Measurements from ENCODE around the gene ITIH3. TPM values are rescaled to one million over a fixed set of nuclear protein-coding genes. Genes with fewer than 3 reads are reported as not detected.

The ITIH3 gene
- total RNA-seq, 2 donors from 2014 or later = not detected

DNA sequence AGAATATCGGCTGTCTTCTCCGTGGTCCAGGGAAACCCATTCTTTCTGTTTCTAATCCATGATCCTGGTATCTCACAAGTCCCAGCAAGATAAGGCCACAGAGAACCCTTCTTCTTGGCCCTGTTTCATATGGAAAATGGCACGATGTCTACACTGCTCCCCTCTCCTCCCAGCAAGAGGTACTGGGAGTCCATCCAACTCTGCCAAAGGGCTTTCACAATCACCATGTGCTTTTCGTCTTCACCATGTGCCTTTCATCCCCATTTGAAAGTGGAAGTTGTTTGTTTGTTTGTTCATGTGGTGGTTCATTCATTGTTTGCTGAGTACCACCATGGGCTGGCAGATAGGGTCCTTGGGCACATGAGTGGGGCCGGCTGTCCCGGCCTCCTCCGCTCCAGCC, 5.5 kb downstream of the ITIH3 start:
- Mint-ChIP-seq H3K27me3 (ENCODE audit: insufficient read depth) (no peaks in the 10 kb centered on the region), H3K27ac (no peak overlapping the region), H3K9me3 (no peaks in the 10 kb centered on the region), H3K4me1 (no peaks in the 10 kb centered on the region), H3K4me3 (no peak overlapping the region), H3K36me3 (ENCODE audit: low read depth) (no peaks in the 10 kb centered on the region)
- no peaks in the 10 kb centered on the region for H3K27me3 ChIP-seq (ENCODE audit: control insufficient read depth, insufficient read depth, low read length, poor library complexity, severe bottlenecking)
- no peaks in the 10 kb centered on the region for H3K36me3 ChIP-seq (ENCODE audit: control insufficient read depth, insufficient read depth, low read length)
- no peak overlapping the region for H3K27ac ChIP-seq (ENCODE audit: low read depth, low read length)
- no peak overlapping the region for H3K4me3 ChIP-seq (ENCODE audit: low read length)
- H3K9me3 ChIP-seq (ENCODE audit: control insufficient read depth, low read length) = no peaks in the 10 kb centered on the region
- H3K4me1 ChIP-seq (ENCODE audit: control insufficient read depth, insufficient read depth, low read length) = no peaks in the 10 kb centered on the region
- WGBS, 2 experiments (ENCODE audit: insufficient coverage in 1 of 2, insufficient read length in 1 of 2) = 93 to 100% methylated on average over 2 to 7 of the region's 7 CpGs
- no peak for TF ChIP-seq CTCF (conservative IDR thresholded peaks at IDR 0.05)
- H3K9ac ChIP-seq (ENCODE audit: extremely low read depth, low read length, poor library complexity, severe bottlenecking) = no peak overlapping the region
- no peak for DNase-seq

DNA sequence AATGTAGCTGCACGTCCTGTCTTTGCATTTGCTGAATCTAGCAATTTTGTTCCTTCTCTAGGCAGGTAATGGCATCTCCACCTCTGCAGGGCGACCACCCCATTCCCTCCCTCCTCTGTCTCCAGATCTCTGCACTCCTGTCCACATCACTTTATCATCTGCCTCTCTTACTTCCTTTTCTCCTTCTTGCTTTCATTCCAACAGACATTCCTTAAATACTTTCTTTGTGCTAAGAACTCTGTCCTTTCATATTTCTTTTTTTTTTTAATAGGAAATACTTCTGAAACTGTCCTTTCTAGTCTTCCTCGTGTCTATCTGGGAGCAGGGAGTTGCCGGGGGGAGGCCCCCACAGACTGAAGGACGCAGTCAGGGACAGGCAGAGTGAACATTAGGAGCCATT, 7.2 kb downstream of the ITIH3 start:
- Mint-ChIP-seq H3K36me3 (ENCODE audit: low read depth) (no peaks in the 10 kb centered on the region), H3K27me3 (ENCODE audit: insufficient read depth) (no peaks in the 10 kb centered on the region), H3K4me1 (no peaks in the 10 kb centered on the region), H3K27ac (no peak overlapping the region), H3K4me3 (no peak overlapping the region), H3K9me3 (no peaks in the 10 kb centered on the region)
- TF ChIP-seq CTCF (conservative IDR thresholded peaks at IDR 0.05) = no peak
- no peak for DNase-seq
- H3K27ac ChIP-seq (ENCODE audit: low read depth, low read length) = no peak overlapping the region
- no peaks in the 10 kb centered on the region for H3K4me1 ChIP-seq (ENCODE audit: control insufficient read depth, insufficient read depth, low read length)
- H3K9me3 ChIP-seq (ENCODE audit: control insufficient read depth, low read length) = no peaks in the 10 kb centered on the region
- H3K9ac ChIP-seq (ENCODE audit: extremely low read depth, low read length, poor library complexity, severe bottlenecking) = no peak overlapping the region
- no peak overlapping the region for H3K4me3 ChIP-seq (ENCODE audit: low read length)
- H3K27me3 ChIP-seq (ENCODE audit: control insufficient read depth, insufficient read depth, low read length, poor library complexity, severe bottlenecking) = no peaks in the 10 kb centered on the region
- WGBS, 2 experiments (ENCODE audit: insufficient coverage in 1 of 2, insufficient read length in 1 of 2) = 91 to 95% methylated on average over 5 of the region's 5 CpGs
- no peaks in the 10 kb centered on the region for H3K36me3 ChIP-seq (ENCODE audit: control insufficient read depth, insufficient read depth, low read length)

GRCh38 chr3:52805270-52806039, 10.9 kb downstream of the ITIH3 start:
- 88 to 95% methylated on average over 7 to 19 of the region's 19 CpGs for WGBS, 2 experiments (ENCODE audit: insufficient coverage in 1 of 2, insufficient read length in 1 of 2)
- no peak overlapping the region for H3K27ac Mint-ChIP-seq

More at GRCh38 chr3:52805270-52806039, 10.9 kb downstream of the ITIH3 start:
- H3K9ac ChIP-seq (ENCODE audit: extremely low read depth, low read length, poor library complexity, severe bottlenecking) = no peak overlapping the region
- no peak overlapping the region for H3K4me3 Mint-ChIP-seq
- no peaks in the 10 kb centered on the region for H3K36me3 Mint-ChIP-seq (ENCODE audit: low read depth)
- H3K9me3 Mint-ChIP-seq = no peaks in the 10 kb centered on the region
- TF ChIP-seq CTCF (conservative IDR thresholded peaks at IDR 0.05) = no peak
- H3K9me3 ChIP-seq (ENCODE audit: control insufficient read depth, low read length) = no peaks in the 10 kb centered on the region
- H3K4me3 ChIP-seq (ENCODE audit: low read length) = no peak overlapping the region
- H3K27ac ChIP-seq (ENCODE audit: low read depth, low read length) = no peak overlapping the region
- no peaks in the 10 kb centered on the region for H3K4me1 Mint-ChIP-seq
- no peaks in the 10 kb centered on the region for H3K36me3 ChIP-seq (ENCODE audit: control insufficient read depth, insufficient read depth, low read length)
- DNase-seq = no peak
- H3K27me3 Mint-ChIP-seq (ENCODE audit: insufficient read depth) = peaks cover 10% of the 10 kb centered on the region
- no peaks in the 10 kb centered on the region for H3K4me1 ChIP-seq (ENCODE audit: control insufficient read depth, insufficient read depth, low read length)
- H3K27me3 ChIP-seq (ENCODE audit: control insufficient read depth, insufficient read depth, low read length, poor library complexity, severe bottlenecking) = no peaks in the 10 kb centered on the region

Measured in endodermal cell (in vitro differentiated cells).